ENCODE data around the gene IGF2BP2.

DNA sequence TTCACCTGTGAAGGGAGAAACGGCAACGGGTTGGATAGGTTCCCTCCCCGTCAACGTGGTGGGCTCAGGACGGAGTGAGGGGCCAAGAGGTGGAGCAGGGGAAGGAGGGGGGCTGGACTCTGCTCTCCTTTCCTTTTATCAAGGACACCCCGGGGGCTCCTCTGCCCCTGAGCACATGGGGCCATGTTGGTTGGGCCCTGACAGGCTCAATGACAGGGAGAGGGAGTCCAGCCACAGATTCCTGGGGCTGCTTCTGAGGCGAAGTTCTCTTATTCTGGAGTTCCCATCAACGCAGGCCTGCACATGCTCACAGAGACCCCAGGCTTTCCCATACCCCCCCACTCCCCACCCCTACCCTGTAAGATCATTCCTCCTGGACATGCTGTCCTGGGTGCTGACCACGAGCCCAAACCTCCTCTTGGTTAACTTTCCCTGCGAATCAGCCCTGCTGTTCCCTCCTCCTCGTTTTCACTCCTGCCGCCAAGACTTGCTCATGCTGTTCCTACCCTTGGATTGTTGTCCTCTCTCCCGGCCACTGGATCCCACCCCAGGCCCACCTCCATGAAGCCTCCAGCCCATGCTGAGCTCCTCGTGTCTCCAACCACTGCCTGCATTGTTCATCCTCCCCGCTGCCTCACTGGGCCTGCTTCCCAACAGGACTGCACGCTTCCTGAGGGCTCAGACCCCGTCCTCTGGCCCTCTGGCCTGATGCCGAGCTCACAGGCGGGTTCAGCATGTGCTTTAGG, 177.5 kb downstream of the IGF2BP2 start:
- TF ChIP-seq POLR2A (IDR thresholded peaks at IDR 0.05) (no peak), EP300 (IDR thresholded peaks at IDR 0.05) (no peak), POLR2AphosphoS5 (IDR thresholded peaks at IDR 0.05) (no peak)
- TF ChIP-seq, protein P1, sequence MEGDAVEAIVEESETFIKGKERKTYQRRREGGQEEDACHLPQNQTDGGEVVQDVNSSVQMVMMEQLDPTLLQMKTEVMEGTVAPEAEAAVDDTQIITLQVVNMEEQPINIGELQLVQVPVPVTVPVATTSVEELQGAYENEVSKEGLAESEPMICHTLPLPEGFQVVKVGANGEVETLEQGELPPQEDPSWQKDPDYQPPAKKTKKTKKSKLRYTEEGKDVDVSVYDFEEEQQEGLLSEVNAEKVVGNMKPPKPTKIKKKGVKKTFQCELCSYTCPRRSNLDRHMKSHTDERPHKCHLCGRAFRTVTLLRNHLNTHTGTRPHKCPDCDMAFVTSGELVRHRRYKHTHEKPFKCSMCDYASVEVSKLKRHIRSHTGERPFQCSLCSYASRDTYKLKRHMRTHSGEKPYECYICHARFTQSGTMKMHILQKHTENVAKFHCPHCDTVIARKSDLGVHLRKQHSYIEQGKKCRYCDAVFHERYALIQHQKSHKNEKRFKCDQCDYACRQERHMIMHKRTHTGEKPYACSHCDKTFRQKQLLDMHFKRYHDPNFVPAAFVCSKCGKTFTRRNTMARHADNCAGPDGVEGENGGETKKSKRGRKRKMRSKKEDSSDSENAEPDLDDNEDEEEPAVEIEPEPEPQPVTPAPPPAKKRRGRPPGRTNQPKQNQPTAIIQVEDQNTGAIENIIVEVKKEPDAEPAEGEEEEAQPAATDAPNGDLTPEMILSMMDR (IDR thresholded peaks at IDR 0.05): no peak

Measured in upper lobe of left lung (tissue), 4 donors.